ENCODE measurements around the gene CEP164. TPM values are rescaled to one million over a fixed set of nuclear protein-coding genes. Genes with fewer than 3 reads are reported as not detected.

CEP164 gene
- total and polyA plus RNA-seq, 2 of the 4 experiments (the other 2 are of a cell fraction): 23.3 to 26.9 TPM

- no CpG with 5 or more reads among the region's 12 CpGs for WGBS, 2 experiments (ENCODE audit: extremely low coverage in 2 of 2, insufficient read length in 1 of 2)
- Histone ChIP-seq H4K20me1 (ENCODE audit: insufficient read depth, low read length) (no peaks in the 10 kb centered on the region), H3K9me1 (ENCODE audit: insufficient read depth, low read length) (no peaks in the 10 kb centered on the region), H4K8ac (ENCODE audit: low read depth in 2 of 2, low read length in 2 of 2) (no peak overlapping the region), H3K23ac (ENCODE audit: low read depth, low read length) (no peak overlapping the region), H3K56ac (ENCODE audit: extremely low read depth, insufficient read depth, low read length) (no peak overlapping the region), H4K91ac (ENCODE audit: insufficient read depth, low read depth, low read length) (no peak overlapping the region), H3K4me1 (ENCODE audit: control insufficient read depth, insufficient read depth, low read length) (no peaks in the 10 kb centered on the region), H3K9ac (ENCODE audit: low read depth, low read length) (no peak overlapping the region), H3K79me1 (ENCODE audit: low read depth in 1 of 2, low read length in 2 of 2) (no peaks in the 10 kb centered on the region), H3K4me3 (ENCODE audit: insufficient read depth, low read depth, low read length) (no peak overlapping the region), H3K4me2 (ENCODE audit: low read depth, low read length) (no peak overlapping the region; the same call in 1 of the 2 replicates), H2AK5ac (ENCODE audit: low read depth, low read length) (no peak overlapping the region), H4K5ac (ENCODE audit: low read depth, low read length) (no peak overlapping the region), H2BK15ac (ENCODE audit: low read depth, low read length) (no peak overlapping the region), H3K36me3 (ENCODE audit: control insufficient read depth, insufficient read depth, low read length) (no peaks in the 10 kb centered on the region), H3K9me3 (ENCODE audit: control insufficient read depth, insufficient read depth, low read length) (no peaks in the 10 kb centered on the region), H3K18ac (ENCODE audit: low read depth, low read length) (no peak overlapping the region), H3K27me3 (ENCODE audit: control insufficient read depth, insufficient read depth, low read length) (peaks cover 16% of the 10 kb centered on the region), H2AK9ac (replicated peaks; ENCODE audit: low read depth, low read length, poor library complexity) (no peak overlapping the region), H3K4ac (ENCODE audit: low read depth, low read length) (no peak overlapping the region), H3K14ac (replicated peaks; ENCODE audit: low read depth, low read length) (no peak overlapping the region), H2BK5ac (ENCODE audit: low read depth, low read length, poor library complexity, severe bottlenecking) (no peak overlapping the region), H2BK20ac (ENCODE audit: low read depth, low read length) (no peak overlapping the region), H3K27ac (ENCODE audit: insufficient read depth, low read length) (no peak overlapping the region), H2BK120ac (ENCODE audit: low read depth, low read length) (no peak overlapping the region), H2AFZ (replicated peaks; ENCODE audit: low read length, poor library complexity) (peak overlapping the region; percentile 21)
- ChIA-PET POLR2A (ENCODE audit: unreplicated experiment) (no interaction called here), CTCF (no interaction called here)
- in situ Hi-C loops (cut with MboI; ENCODE audit: low sequenced_read_pairs) (no loop called here), intact Hi-C loops (cut with micrococcal nuclease) (no loop called here), dilution Hi-C loops (cut with HindIII; ENCODE audit: low sequenced_read_pairs, unreplicated experiment) (no loop called here)
- no TSS peak for BruUV-seq (replicated peaks)
- no peak for DNase-seq
- TF ChIP-seq FOS (IDR thresholded peaks at IDR 0.05; ENCODE audit: low read depth, low read length) (no peak), NFE2L2 (IDR thresholded peaks at IDR 0.05; ENCODE audit: low read depth, low read length) (no peak), MXI1 (IDR thresholded peaks at IDR 0.05; ENCODE audit: borderline replicate concordance, low read depth, low read length) (no peak), POLR2A (IDR thresholded peaks at IDR 0.05; ENCODE audit: low read depth, low read length) (no peak), RAD21 (IDR thresholded peaks at IDR 0.05; ENCODE audit: low read length) (no peak), CEBPB (IDR thresholded peaks at IDR 0.05; ENCODE audit: low read depth, low read length) (no peak), RCOR1 (IDR thresholded peaks at IDR 0.05; ENCODE audit: insufficient replicate concordance, low read length) (no peak), USF2 (IDR thresholded peaks at IDR 0.05; ENCODE audit: low read depth, low read length) (no peak), RFX5 (IDR thresholded peaks at IDR 0.05; ENCODE audit: low read depth, low read length) (no peak), CTCF (conservative IDR thresholded peaks at IDR 0.05; ENCODE audit: low read depth, low read length) (no peak), SMC3 (IDR thresholded peaks at IDR 0.05; ENCODE audit: low read depth, low read length) (no peak), MAFK (IDR thresholded peaks at IDR 0.05; ENCODE audit: low read depth, low read length) (no peak), ELK1 (IDR thresholded peaks at IDR 0.05; ENCODE audit: borderline replicate concordance, low read depth, low read length) (no peak), CHD1 (IDR thresholded peaks at IDR 0.05; ENCODE audit: low read depth, low read length) (no peak), MAZ (IDR thresholded peaks at IDR 0.05; ENCODE audit: borderline replicate concordance, low read depth, low read length) (no peak), BHLHE40 (IDR thresholded peaks at IDR 0.05; ENCODE audit: low read depth, low read length) (no peak)
- ATAC-seq (ENCODE audit: low read depth): no peak
These were observed 91.3 kb downstream of the CEP164 start for GRCh38 chr11:117418737-117419481.

Data from IMR-90 (cell line).